Endothelial cell of umbilical vein (primary cell): ENCODE data around the gene ELP4. TPM values are rescaled to one million over a fixed set of nuclear protein-coding genes. Genes with fewer than 3 reads are reported as not detected.

Experiments used
- BruUV-seq: library from RNA; stranded (reverse); fragments of 400-500 nt; replicated peaks from 2 replicates; lab custom pipeline; 2021; lab: Mats Ljungman, UMichigan
- CTCF ChIA-PET: fragments of 300-600, 350-600 bp; sonication (Branson Sonifier 250); formaldehyde crosslinking; loops from one replicate; lab custom pipeline; 2021; ENCODE audit warnings: antibody characterized with exemption, inconsistent platforms; lab: Charles Lee
- POLR2A ChIA-PET: fragments of 300-600, 350-600 bp; sonication (Branson Sonifier 250); formaldehyde crosslinking; loops from one replicate; lab custom pipeline; 2021; ENCODE audit warnings: antibody characterized with exemption, inconsistent platforms; lab: Charles Lee
- DNase-seq: peaks from one replicate; pipeline ENCODE4 v3.0.0-alpha.2; 2011; ENCODE audit warnings: low read depth, low spot score
- FAIRE-seq: peaks from 2 replicates; lab custom pipeline; 2011; peaks lifted over from hg19 to GRCh38; lab: Jason Lieb, UNC
- H2AFZ ChIP-seq: 2 replicates; pipeline ENCODE4 v1.6.0; 2012; ENCODE audit warnings: low read depth, low read length, control low read depth, inconsistent platforms
- H3K27ac ChIP-seq: 2 replicates; pipeline ENCODE4 v1.5.1; 2011; ENCODE audit warnings: low read depth, mild to moderate bottlenecking, control low read depth, low read length, moderate library complexity; ENCODE audit not compliant: insufficient read depth
- H3K27me3 ChIP-seq, 2 experiments: 2 replicates each; pipeline versions ENCODE4 v1.6.0 to v1.6.1; 2011; ENCODE audit warnings: low read length in 2 of 2, mixed read lengths in 1 of 2; ENCODE audit not compliant: control insufficient read depth in 2 of 2, insufficient read depth in 2 of 2
- H3K36me3 ChIP-seq, 2 experiments: 2 replicates in 1 of 2; 3 replicates in 1 of 2; pipeline ENCODE4 v1.5.1; 2011; ENCODE audit warnings: low read length in 2 of 2, mild to moderate bottlenecking in 1 of 2, moderate library complexity in 1 of 2; ENCODE audit not compliant: control insufficient read depth in 2 of 2, insufficient read depth in 2 of 2; ENCODE audit errors: extremely low read depth in 1 of 2
- H3K4me1 ChIP-seq: 3 replicates; pipeline ENCODE4 v1.5.1; 2011; ENCODE audit warnings: mild to moderate bottlenecking, low read length; ENCODE audit not compliant: control insufficient read depth, insufficient read depth; ENCODE audit errors: extremely low read depth
- H3K4me2 ChIP-seq: 2 replicates; pipeline ENCODE4 v1.6.1; 2011; ENCODE audit warnings: low read length, control low read depth, mixed read lengths; ENCODE audit not compliant: insufficient read depth
- H3K4me3 ChIP-seq, 3 experiments: fragments of 200-600 bp in 1 of 3; sonication (generic), shearing (Covaris generic) in 1 of 3; replicated peaks in 1 of 3; 2 replicates each; pipeline ENCODE4 v1.5.1; 2011 to 2016; ENCODE audit warnings: control low read depth in 3 of 3, low read length in 3 of 3, mild to moderate bottlenecking in 2 of 3, inconsistent platforms in 1 of 3, low read depth in 1 of 3, moderate library complexity in 1 of 3; ENCODE audit not compliant: insufficient read depth in 1 of 3
- H3K79me2 ChIP-seq: 2 replicates; pipeline ENCODE4 v1.6.0; 2012; ENCODE audit warnings: low read length, inconsistent platforms; ENCODE audit not compliant: control insufficient read depth, insufficient read depth
- H3K9ac ChIP-seq: replicated peaks from 2 replicates; pipeline ENCODE3; 2011; ENCODE audit warnings: low read length, control low read depth; ENCODE audit not compliant: insufficient read depth; ENCODE audit errors: extremely low read depth
- H3K9me1 ChIP-seq: replicated peaks from 3 replicates; pipeline ENCODE4 v1.6.0; 2011; ENCODE audit warnings: mild to moderate bottlenecking, low read length; ENCODE audit not compliant: control insufficient read depth, insufficient read depth; ENCODE audit errors: extremely low read depth
- H3K9me3 ChIP-seq: replicated peaks from 2 replicates; pipeline ENCODE4 v1.5.1; 2012; ENCODE audit warnings: low read length, inconsistent platforms; ENCODE audit not compliant: control insufficient read depth, insufficient read depth
- H4K20me1 ChIP-seq: replicated peaks from 2 replicates; pipeline ENCODE3; 2011; ENCODE audit warnings: mild to moderate bottlenecking, low read length; ENCODE audit not compliant: control insufficient read depth, insufficient read depth; ENCODE audit errors: extremely low read depth
- CTCF ChIP-seq, 2 donors: IDR thresholded peaks; 1 replicate in 1 of 2; 2 replicates in 1 of 2; pipeline ENCODE4 v1.5.1; 2011; ENCODE audit warnings: low read length in 2 of 2, mild to moderate bottlenecking in 2 of 2, moderate library complexity in 2 of 2, control low read depth in 1 of 2, inconsistent platforms in 1 of 2, low read depth in 1 of 2; ENCODE audit not compliant: insufficient read depth in 1 of 2; ENCODE audit errors: extremely low read depth in 1 of 2
- EZH2 ChIP-seq: IDR thresholded peaks from 2 replicates; pipeline ENCODE4 v1.6.1; 2012; ENCODE audit warnings: borderline replicate concordance, low read depth, mild to moderate bottlenecking, moderate library complexity, low read length, inconsistent platforms; ENCODE audit not compliant: severe bottlenecking
- FOS ChIP-seq: IDR thresholded peaks from 2 replicates; pipeline ENCODE4 v1.6.1; 2011; ENCODE audit warnings: mild to moderate bottlenecking, low read length, moderate library complexity, borderline replicate concordance; ENCODE audit not compliant: insufficient read depth
- GATA2 ChIP-seq: IDR thresholded peaks from 2 replicates; pipeline ENCODE4 v1.7.0; 2011; ENCODE audit warnings: low read depth, mild to moderate bottlenecking, moderate library complexity, mixed read lengths, low read length; ENCODE audit not compliant: insufficient read length, insufficient read depth
- JUN ChIP-seq: IDR thresholded peaks from 2 replicates; pipeline ENCODE4 v1.6.1; 2011; ENCODE audit warnings: borderline replicate concordance, low read depth; ENCODE audit not compliant: insufficient read length, insufficient read depth
- MYC ChIP-seq: IDR thresholded peaks from one replicate; pipeline ENCODE4 v1.6.1; 2011; ENCODE audit warnings: mild to moderate bottlenecking, low read depth, low read length
- POLR2A ChIP-seq: IDR thresholded peaks from 2 replicates; pipeline ENCODE4 v1.6.1; 2012; ENCODE audit warnings: low read depth, mild to moderate bottlenecking, control low read depth, low read length
- POLR2AphosphoS5 ChIP-seq: IDR thresholded peaks from 2 replicates; pipeline ENCODE4 v1.6.1; 2012; ENCODE audit warnings: low read depth, mild to moderate bottlenecking, control low read depth, low read length, moderate library complexity; ENCODE audit not compliant: insufficient read depth
- dilution Hi-C: fragments of 300-500 bp; cut with MboI; formaldehyde crosslinking; loops from one replicate; pipeline ENCODE4 v1.15.0; 2019; ENCODE audit warnings: low sequenced_read_pairs; ENCODE audit not compliant: extremely low pct_ligation_motif_present
- intact Hi-C: fragments of 100-400 bp; cut with micrococcal nuclease; formaldehyde crosslinking; loops from one replicate; pipeline ENCODE4 v1.10.0; 2022
- polyA plus RNA-seq, 4 experiments: library from polyadenylated mRNA; depleted of rRNA in 3 of 4; stranded (reverse) in 3 of 4; unstranded in 1 of 4; fragments of >200 nt; gene quantifications; 2 replicates each; pipeline versions ENCODE4 v1.2.1 to v1.2.3, GENCODE V29; 2011 to 2012; ENCODE audit warnings: missing spikeins in 1 of 4
- total RNA-seq: library from RNA; stranded (reverse); gene quantifications from 2 replicates; pipeline ENCODE4 v1.2.3, GENCODE V29; 2021
- TF ChIP-seq, protein P1 (sequence below): IDR thresholded peaks from 2 replicates; pipeline ENCODE4 v1.6.1; 2011; ENCODE audit not compliant: insufficient read depth, insufficient read length

Gene ELP4
- total and polyA plus RNA-seq, 2 donors (not counting 3 experiments of a cell fraction or from before 2014, with no cell fraction given), result 11.6 to 16.3 TPM

- DNase-seq (no peak), FAIRE-seq (no peak)
- TF ChIP-seq GATA2 (no peak), EZH2 (no peak), POLR2A (no peak), MYC (no peak), JUN (no peak), FOS (no peak), CTCF (IDR thresholded peaks at IDR 0.05; ENCODE audit: extremely low read depth in 1 of 2, insufficient read depth in 1 of 2, low read depth in 1 of 2, low read length in 2 of 2) (no peak), POLR2AphosphoS5 (no peak)
- TF ChIP-seq, protein P1, sequence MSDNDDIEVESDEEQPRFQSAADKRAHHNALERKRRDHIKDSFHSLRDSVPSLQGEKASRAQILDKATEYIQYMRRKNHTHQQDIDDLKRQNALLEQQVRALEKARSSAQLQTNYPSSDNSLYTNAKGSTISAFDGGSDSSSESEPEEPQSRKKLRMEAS, result no peak
- no TSS peak for BruUV-seq
- no peak overlapping the region for H3K4me3 ChIP-seq
- CTCF ChIA-PET, result interaction anchor here (1.4 to 1.6 kb wide), 2 partner anchors 12 to 180 kb away, joined by 5 to 6 read pairs; no protein-coding TSS in a partner anchor
- no peaks in the 10 kb centered on the region for H3K9me1 ChIP-seq
- dilution Hi-C loops (no loop called here), intact Hi-C loops (loop anchor here (1.0 to 2.0 kb wide), 2 partner anchors 11 to 23 kb away; no protein-coding TSS in a partner anchor)
- POLR2A ChIA-PET, result no interaction called here
- H3K4me1 ChIP-seq, result peaks cover 2% of the 10 kb centered on the region
- H3K79me2 ChIP-seq, result no peaks in the 10 kb centered on the region
- H3K36me3 ChIP-seq, result no peaks in the 10 kb centered on the region
- no peaks in the 10 kb centered on the region for H4K20me1 ChIP-seq
- H3K4me2 ChIP-seq, result no peak overlapping the region
- no peaks in the 10 kb centered on the region for H3K9me3 ChIP-seq
- H2AFZ ChIP-seq, result no peak overlapping the region
- peaks cover 95 to 99% of the 10 kb centered on the region in 2 experiments for H3K27me3 ChIP-seq
- H3K27ac ChIP-seq, result no peak overlapping the region
- no peak overlapping the region for H3K9ac ChIP-seq
Measured at GRCh38 chr11:31821766-31822165, 312.2 kb downstream of the ELP4 start.
